ENCODE data around the gene BAG2. TPM values are rescaled to one million over a fixed set of nuclear protein-coding genes. Genes with fewer than 3 reads are reported as not detected.

Gene BAG2
- total RNA-seq, 1 experiment from 2014 or later = 11.0 TPM

DNA sequence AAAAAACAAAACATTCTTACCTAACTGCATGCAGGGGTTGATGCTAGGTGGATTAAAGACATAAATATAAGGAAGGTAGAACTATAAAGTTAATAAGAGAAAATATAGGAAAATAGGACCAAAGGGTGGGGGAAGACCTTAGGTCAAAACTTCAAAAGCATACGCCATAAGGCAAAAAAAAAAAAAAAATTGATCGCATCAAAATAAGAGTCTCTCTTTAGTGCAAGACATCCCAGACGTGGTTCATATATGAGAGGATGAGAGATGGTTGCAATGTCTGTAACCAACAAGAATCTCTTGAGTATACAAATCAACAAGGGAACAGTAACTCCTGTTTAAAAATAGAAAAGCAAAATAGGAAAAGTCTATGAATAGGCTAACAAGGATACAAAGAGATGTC is 8.5 kb downstream of the BAG2 start:
- H3K27ac ChIP-seq = no peak overlapping the region
- BruUV-seq (replicated peaks) = no TSS peak
- intact Hi-C loops (cut with micrococcal nuclease; ENCODE audit: unreplicated experiment) = no loop called here
- peaks cover 12% of the 10 kb centered on the region for H3K36me3 ChIP-seq (ENCODE audit: low read depth)
- DNase-seq = no peak
- no peaks in the 10 kb centered on the region for H3K9me3 ChIP-seq (ENCODE audit: insufficient read depth, low read depth)
- TF ChIP-seq EZH2 (IDR thresholded peaks at IDR 0.05; ENCODE audit: low read depth) = no peak
- TF ChIP-seq, protein P1, sequence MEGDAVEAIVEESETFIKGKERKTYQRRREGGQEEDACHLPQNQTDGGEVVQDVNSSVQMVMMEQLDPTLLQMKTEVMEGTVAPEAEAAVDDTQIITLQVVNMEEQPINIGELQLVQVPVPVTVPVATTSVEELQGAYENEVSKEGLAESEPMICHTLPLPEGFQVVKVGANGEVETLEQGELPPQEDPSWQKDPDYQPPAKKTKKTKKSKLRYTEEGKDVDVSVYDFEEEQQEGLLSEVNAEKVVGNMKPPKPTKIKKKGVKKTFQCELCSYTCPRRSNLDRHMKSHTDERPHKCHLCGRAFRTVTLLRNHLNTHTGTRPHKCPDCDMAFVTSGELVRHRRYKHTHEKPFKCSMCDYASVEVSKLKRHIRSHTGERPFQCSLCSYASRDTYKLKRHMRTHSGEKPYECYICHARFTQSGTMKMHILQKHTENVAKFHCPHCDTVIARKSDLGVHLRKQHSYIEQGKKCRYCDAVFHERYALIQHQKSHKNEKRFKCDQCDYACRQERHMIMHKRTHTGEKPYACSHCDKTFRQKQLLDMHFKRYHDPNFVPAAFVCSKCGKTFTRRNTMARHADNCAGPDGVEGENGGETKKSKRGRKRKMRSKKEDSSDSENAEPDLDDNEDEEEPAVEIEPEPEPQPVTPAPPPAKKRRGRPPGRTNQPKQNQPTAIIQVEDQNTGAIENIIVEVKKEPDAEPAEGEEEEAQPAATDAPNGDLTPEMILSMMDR (conservative IDR thresholded peaks at IDR 0.05) = no peak
- peaks cover 6% of the 10 kb centered on the region for H3K4me1 ChIP-seq (replicated peaks; ENCODE audit: insufficient read depth)
- no peaks in the 10 kb centered on the region for H3F3A ChIP-seq (ENCODE audit: insufficient read depth, low read depth)
- no peaks in the 10 kb centered on the region for H3K27me3 ChIP-seq (ENCODE audit: insufficient read depth, low read depth)
- no peak overlapping the region for H3K4me3 ChIP-seq
- ChIA-PET POLR2A (ENCODE audit: unreplicated experiment) (interaction anchor here (0.6 kb wide), 1 partner anchor 434 kb away, joined by 8 read pairs; no protein-coding TSS in a partner anchor), CTCF (no interaction called here)
- H3K9me2 ChIP-seq (ENCODE audit: insufficient read depth) = no peaks in the 10 kb centered on the region
- H4K20me1 ChIP-seq (ENCODE audit: insufficient read depth) = no peaks in the 10 kb centered on the region
- H3K79me2 ChIP-seq (ENCODE audit: low read depth) = peaks cover 59% of the 10 kb centered on the region
- H3K4me2 ChIP-seq = no peak overlapping the region
- no peak overlapping the region for H2AFZ ChIP-seq

DNA sequence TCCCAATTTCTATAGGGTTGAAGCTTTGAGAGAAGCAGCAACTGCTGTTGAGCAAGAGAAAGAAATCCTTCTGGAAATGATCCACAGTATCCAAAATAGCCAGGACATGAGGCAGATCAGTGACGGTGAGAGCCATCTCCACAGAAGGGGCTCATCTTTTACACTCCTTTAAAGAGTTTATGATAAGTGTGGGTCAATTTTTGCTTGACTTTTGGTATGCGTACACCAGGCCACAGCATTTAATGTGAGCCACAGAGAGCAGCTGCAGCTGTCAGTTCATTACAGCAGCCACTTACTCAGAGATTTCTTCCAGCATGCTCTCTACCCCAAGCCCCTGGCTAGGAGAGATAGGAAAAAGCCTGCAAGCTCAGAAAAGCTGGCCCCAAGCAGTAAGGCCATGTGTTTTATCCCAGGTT is 9.9 kb downstream of the BAG2 start:
- Histone ChIP-seq H3K4me3 (no peak overlapping the region), H3K27me3 (ENCODE audit: insufficient read depth, low read depth) (no peaks in the 10 kb centered on the region), H2AFZ (no peak overlapping the region), H3K4me2 (no peak overlapping the region), H3K4me1 (replicated peaks; ENCODE audit: insufficient read depth) (no peaks in the 10 kb centered on the region), H3K9me2 (ENCODE audit: insufficient read depth) (no peaks in the 10 kb centered on the region), H3K36me3 (ENCODE audit: low read depth) (peaks cover 10% of the 10 kb centered on the region; the same call in 1 of the 2 replicates), H3K79me2 (ENCODE audit: low read depth) (peaks cover 45% of the 10 kb centered on the region), H4K20me1 (ENCODE audit: insufficient read depth) (no peaks in the 10 kb centered on the region), H3K27ac (no peak overlapping the region), H3F3A (ENCODE audit: insufficient read depth, low read depth) (no peaks in the 10 kb centered on the region), H3K9me3 (ENCODE audit: insufficient read depth, low read depth) (no peaks in the 10 kb centered on the region)
- no peak for DNase-seq
- ChIA-PET CTCF (no interaction called here), POLR2A (ENCODE audit: unreplicated experiment) (no interaction called here)
- no peak for TF ChIP-seq EZH2 (IDR thresholded peaks at IDR 0.05; ENCODE audit: low read depth)
- TF ChIP-seq, protein P1 (conservative IDR thresholded peaks at IDR 0.05) = no peak
- intact Hi-C loops (cut with micrococcal nuclease; ENCODE audit: unreplicated experiment) = no loop called here
- BruUV-seq (replicated peaks) = no TSS peak

DNA sequence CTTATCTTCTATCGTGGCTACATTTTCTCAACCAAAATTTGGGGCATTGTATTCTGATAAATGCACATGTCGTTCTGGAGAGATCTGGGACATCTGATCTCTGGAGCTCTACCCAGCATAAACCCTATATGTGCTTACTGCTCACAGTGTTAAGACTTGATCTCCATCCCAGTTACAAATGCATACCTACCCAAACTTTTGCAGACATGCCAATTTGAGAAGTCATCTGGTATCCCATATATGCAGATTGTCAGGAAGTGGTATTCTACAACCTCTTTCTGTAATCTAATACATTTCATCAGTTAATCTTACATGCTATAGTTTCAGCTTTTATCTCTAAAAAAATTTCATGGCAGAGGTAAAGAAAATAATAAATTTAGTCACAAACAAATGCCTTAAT is 11.2 kb downstream of the BAG2 start:
- no peaks in the 10 kb centered on the region for H3K4me1 ChIP-seq (replicated peaks; ENCODE audit: insufficient read depth)
- H2AFZ ChIP-seq = no peak overlapping the region
- H3K36me3 ChIP-seq (ENCODE audit: low read depth) = peaks cover 10% of the 10 kb centered on the region; the same call in 1 of the 2 replicates
- no TSS peak for BruUV-seq (replicated peaks)
- no peaks in the 10 kb centered on the region for H3K9me3 ChIP-seq (ENCODE audit: insufficient read depth, low read depth)
- H3K4me3 ChIP-seq = no peak overlapping the region
- H3K27ac ChIP-seq = no peak overlapping the region
- H3K9me2 ChIP-seq (ENCODE audit: insufficient read depth) = no peaks in the 10 kb centered on the region
- DNase-seq = no peak
- ChIA-PET CTCF (no interaction called here), POLR2A (ENCODE audit: unreplicated experiment) (no interaction called here)
- H3K4me2 ChIP-seq = no peak overlapping the region
- no peaks in the 10 kb centered on the region for H3K27me3 ChIP-seq (ENCODE audit: insufficient read depth, low read depth)
- intact Hi-C loops (cut with micrococcal nuclease; ENCODE audit: unreplicated experiment) = no loop called here
- no peaks in the 10 kb centered on the region; the same call in 1 of the 2 replicates for H3F3A ChIP-seq (ENCODE audit: insufficient read depth, low read depth)
- TF ChIP-seq, protein P1 (conservative IDR thresholded peaks at IDR 0.05) = no peak
- no peak for TF ChIP-seq EZH2 (IDR thresholded peaks at IDR 0.05; ENCODE audit: low read depth)
- no peaks in the 10 kb centered on the region for H4K20me1 ChIP-seq (ENCODE audit: insufficient read depth)
- H3K79me2 ChIP-seq (ENCODE audit: low read depth) = peaks cover 32% of the 10 kb centered on the region
